Islet precursor cell (in vitro differentiated cells): ENCODE results near the gene ALKBH4.
"Not testable (repeated sequence)": the region's sequence is repeated elsewhere in the genome, so short reads cannot be mapped to it uniquely, and the experiment has no call there.

ENCODE experiments used
- DNase-seq: peaks from one replicate; pipeline ENCODE4 v3.0.0-alpha.2; 2018

Gene ALKBH4

GRCh38 chr7:102474736-102475435, 10.2 kb upstream of the ALKBH4 start:
- not testable (repeated sequence) for DNase-seq

- DNase-seq: not testable (repeated sequence)
Observed at GRCh38 chr7:102474116-102474515, 9.5 kb upstream of the ALKBH4 start.

GRCh38 chr7:102473271-102473991, 8.8 kb upstream of the ALKBH4 start:
- no peak for DNase-seq

GRCh38 chr7:102472126-102473041, 7.7 kb upstream of the ALKBH4 start:
- no peak for DNase-seq

GRCh38 chr7:102471791-102472125, 7.1 kb upstream of the ALKBH4 start:
- no peak for DNase-seq

- DNase-seq: no peak
Observed at GRCh38 chr7:102469972-102470825, 5.5 kb upstream of the ALKBH4 start.

GRCh38 chr7:102469351-102469971, 4.8 kb upstream of the ALKBH4 start:
- no peak for DNase-seq

- DNase-seq: no peak
Observed at GRCh38 chr7:102468478-102469350, 4.1 kb upstream of the ALKBH4 start.

GRCh38 chr7:102467581-102468477, 3.2 kb upstream of the ALKBH4 start:
- DNase-seq: no peak

- no peak for DNase-seq
Observed at GRCh38 chr7:102466097-102466496, 1.4 kb upstream of the ALKBH4 start.

- DNase-seq: peak; percentile 53
Observed at GRCh38 chr7:102463841-102464576, 654 bp downstream of the ALKBH4 start.

GRCh38 chr7:102460467-102460866, 4.2 kb downstream of the ALKBH4 start:
- DNase-seq: no peak

- no peak for DNase-seq
Observed at GRCh38 chr7:102459221-102459844, 5.3 kb downstream of the ALKBH4 start.

- DNase-seq: peak; percentile 50
Observed at GRCh38 chr7:102457352-102457924, 7.2 kb downstream of the ALKBH4 start.

- peak; percentile 71 for DNase-seq
Observed at GRCh38 chr7:102456327-102456726, 8.3 kb downstream of the ALKBH4 start.

- DNase-seq: peak; percentile 48
Observed at GRCh38 chr7:102455596-102455995, 9.1 kb downstream of the ALKBH4 start.

- not testable (repeated sequence) for DNase-seq
Observed at GRCh38 chr7:102454932-102455331, 9.7 kb downstream of the ALKBH4 start.

- DNase-seq: peak; percentile 48
Observed at GRCh38 chr7:102454468-102454867, 10.2 kb downstream of the ALKBH4 start.
